Keratinocyte (primary cell): ENCODE measurements around the gene FOXP3. TPM values are rescaled to one million over a fixed set of nuclear protein-coding genes. Genes with fewer than 3 reads are reported as not detected.

Experiments
- DNase-seq: peaks from one replicate; pipeline ENCODE4 v3.0.0-alpha.2; 2011; ENCODE audit warnings: low read depth, missing footprints, low spot score
- FAIRE-seq: peaks from 2 replicates; lab custom pipeline; 2011; peaks lifted over from hg19 to GRCh38; lab: Jason Lieb, UNC
- H2AFZ ChIP-seq: 2 replicates; pipeline ENCODE4 v1.6.0; 2012; ENCODE audit warnings: low read length, control low read depth, inconsistent platforms; ENCODE audit not compliant: control insufficient read depth
- H3K27ac ChIP-seq: 2 replicates; pipeline ENCODE4 v1.5.1; 2011; ENCODE audit warnings: low read length; ENCODE audit not compliant: control insufficient read depth, insufficient read depth
- H3K27me3 ChIP-seq: 3 replicates; pipeline ENCODE4 v1.6.0; 2011; ENCODE audit warnings: low read length; ENCODE audit not compliant: control insufficient read depth, insufficient read depth; ENCODE audit errors: extremely low read depth
- H3K36me3 ChIP-seq, 2 experiments: 2 replicates in 1 of 2; 3 replicates in 1 of 2; pipeline ENCODE4 v1.5.1; 2011; ENCODE audit warnings: low read length in 2 of 2, mild to moderate bottlenecking in 1 of 2; ENCODE audit not compliant: control insufficient read depth in 2 of 2, insufficient read depth in 2 of 2; ENCODE audit errors: extremely low read depth in 1 of 2
- H3K4me1 ChIP-seq: 3 replicates; pipeline ENCODE4 v1.5.1; 2011; ENCODE audit warnings: low read length; ENCODE audit not compliant: control insufficient read depth, insufficient read depth; ENCODE audit errors: extremely low read depth
- H3K4me2 ChIP-seq: 3 replicates; pipeline ENCODE4 v1.6.0; 2011; ENCODE audit warnings: low read depth, low read length; ENCODE audit not compliant: control insufficient read depth, insufficient read depth; ENCODE audit errors: extremely low read depth
- H3K4me3 ChIP-seq, 3 experiments: fragments of 200-600 bp in 1 of 3; sonication (generic) in 1 of 3; 2 replicates in 2 of 3; 3 replicates in 1 of 3; pipeline ENCODE4 v1.5.1; 2011 to 2016; ENCODE audit warnings: low read length in 3 of 3, mild to moderate bottlenecking in 3 of 3, control low read depth in 2 of 3, inconsistent platforms in 1 of 3, low read depth in 1 of 3, mixed read lengths in 1 of 3, mixed run types in 1 of 3, moderate library complexity in 1 of 3; ENCODE audit not compliant: control insufficient read depth in 2 of 3, insufficient read depth in 2 of 3; ENCODE audit errors: extremely low read depth in 1 of 3
- H3K79me2 ChIP-seq: 2 replicates; pipeline ENCODE4 v1.6.0; 2012; ENCODE audit warnings: low read length; ENCODE audit not compliant: control insufficient read depth, insufficient read depth
- H3K9ac ChIP-seq: 3 replicates; pipeline ENCODE4 v1.6.0; 2011; ENCODE audit warnings: low read length; ENCODE audit not compliant: control insufficient read depth, insufficient read depth; ENCODE audit errors: extremely low read depth
- H3K9me1 ChIP-seq: 3 replicates; pipeline ENCODE4 v1.6.0; 2011; ENCODE audit warnings: low read length; ENCODE audit not compliant: control insufficient read depth, insufficient read depth; ENCODE audit errors: extremely low read depth
- H3K9me3 ChIP-seq: 2 replicates; pipeline ENCODE4 v1.5.1; 2012; ENCODE audit warnings: low read depth, low read length; ENCODE audit not compliant: control insufficient read depth
- H4K20me1 ChIP-seq: 3 replicates; pipeline ENCODE4 v1.6.0; 2011; ENCODE audit warnings: low read length; ENCODE audit not compliant: control insufficient read depth, insufficient read depth; ENCODE audit errors: extremely low read depth
- EZH2 ChIP-seq: IDR thresholded peaks from one replicate; pipeline ENCODE4 v1.6.1; 2012; ENCODE audit warnings: inconsistent platforms, mild to moderate bottlenecking, low read length, moderate library complexity
- dilution Hi-C: fragments of 300-500 bp; cut with MboI; formaldehyde crosslinking; loops from one replicate; pipeline ENCODE4 v1.7.0; 2020; ENCODE audit warnings: low sequenced_read_pairs; ENCODE audit not compliant: extremely low pct_ligation_motif_present
- polyA plus RNA-seq, 5 experiments: library from polyadenylated mRNA; depleted of rRNA in 3 of 5; stranded (reverse) in 3 of 5; stranded (forward) in 1 of 5; unstranded in 1 of 5; fragments of >200 nt; gene quantifications; 1 replicate in 1 of 5; 2 replicates in 3 of 5; 3 replicates in 1 of 5; pipeline versions ENCODE4 v1.2.1 to v1.2.3, GENCODE V29; 2011 to 2012; ENCODE audit warnings: missing spikeins in 2 of 5, low read depth in 1 of 5, low replicate concordance in 1 of 5
- TF ChIP-seq, protein P1 (sequence below), 3 experiments: IDR thresholded peaks in 1 of 3; conservative IDR thresholded peaks in 1 of 3; optimal IDR thresholded peaks in 1 of 3; 2 replicates in 2 of 3; 3 replicates in 1 of 3; pipeline versions ENCODE3 to v1.5.1; 2011; ENCODE audit warnings: low read length in 3 of 3, mild to moderate bottlenecking in 3 of 3, moderate library complexity in 2 of 3, control low read depth in 1 of 3, inconsistent platforms in 1 of 3; ENCODE audit not compliant: insufficient read depth in 2 of 3; ENCODE audit errors: extremely low read depth in 1 of 3

FOXP3 gene
- polyA plus RNA-seq, 1 donor (not counting 4 experiments of a cell fraction or from before 2014, with no cell fraction given) = 0.05 TPM

DNA sequence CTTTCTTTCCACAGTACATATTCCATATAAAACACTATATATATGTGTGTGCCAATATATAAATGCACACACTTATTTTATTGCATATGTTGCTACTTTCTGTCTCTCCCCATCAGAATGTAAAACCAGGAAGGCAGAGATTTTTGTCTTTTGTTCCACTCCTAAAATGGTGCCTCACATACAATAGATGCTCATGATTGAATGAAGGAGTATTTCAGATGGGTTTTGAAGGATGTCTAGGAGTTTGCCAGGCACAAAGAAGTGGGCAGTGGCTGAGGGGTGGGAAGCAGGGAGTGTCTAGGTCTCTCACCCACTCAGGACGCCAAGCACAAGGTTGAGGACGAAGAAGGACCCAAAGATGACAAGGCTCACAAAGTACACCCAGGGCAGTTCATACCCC lies 36.8 kb downstream of the FOXP3 start:
- no peaks in the 10 kb centered on the region for H3K27me3 ChIP-seq
- no peak for TF ChIP-seq EZH2
- TF ChIP-seq, protein P1, sequence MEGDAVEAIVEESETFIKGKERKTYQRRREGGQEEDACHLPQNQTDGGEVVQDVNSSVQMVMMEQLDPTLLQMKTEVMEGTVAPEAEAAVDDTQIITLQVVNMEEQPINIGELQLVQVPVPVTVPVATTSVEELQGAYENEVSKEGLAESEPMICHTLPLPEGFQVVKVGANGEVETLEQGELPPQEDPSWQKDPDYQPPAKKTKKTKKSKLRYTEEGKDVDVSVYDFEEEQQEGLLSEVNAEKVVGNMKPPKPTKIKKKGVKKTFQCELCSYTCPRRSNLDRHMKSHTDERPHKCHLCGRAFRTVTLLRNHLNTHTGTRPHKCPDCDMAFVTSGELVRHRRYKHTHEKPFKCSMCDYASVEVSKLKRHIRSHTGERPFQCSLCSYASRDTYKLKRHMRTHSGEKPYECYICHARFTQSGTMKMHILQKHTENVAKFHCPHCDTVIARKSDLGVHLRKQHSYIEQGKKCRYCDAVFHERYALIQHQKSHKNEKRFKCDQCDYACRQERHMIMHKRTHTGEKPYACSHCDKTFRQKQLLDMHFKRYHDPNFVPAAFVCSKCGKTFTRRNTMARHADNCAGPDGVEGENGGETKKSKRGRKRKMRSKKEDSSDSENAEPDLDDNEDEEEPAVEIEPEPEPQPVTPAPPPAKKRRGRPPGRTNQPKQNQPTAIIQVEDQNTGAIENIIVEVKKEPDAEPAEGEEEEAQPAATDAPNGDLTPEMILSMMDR (optimal IDR thresholded peaks at IDR 0.05 in 1 of 3, IDR thresholded peaks at IDR 0.05 in 1 of 3, conservative IDR thresholded peaks at IDR 0.05 in 1 of 3; ENCODE audit: extremely low read depth in 1 of 3, insufficient read depth in 2 of 3, low read length in 3 of 3) = no peak
- H3K4me1 ChIP-seq = no peaks in the 10 kb centered on the region

GRCh38 chrX:49226946-49227345 lies 37.6 kb downstream of the FOXP3 start:
- no peak for FAIRE-seq

More for the DNA sequence above, 36.8 kb downstream of the FOXP3 start:
- dilution Hi-C loops = no loop called here
- H3K4me2 ChIP-seq = no peak overlapping the region
- H3K9ac ChIP-seq = no peak overlapping the region
- H3K9me3 ChIP-seq = no peaks in the 10 kb centered on the region
- H3K36me3 ChIP-seq = no peaks in the 10 kb centered on the region
- no peaks in the 10 kb centered on the region for H3K9me1 ChIP-seq
- no peak overlapping the region for H3K27ac ChIP-seq
- FAIRE-seq = no peak
- H3K79me2 ChIP-seq = no peaks in the 10 kb centered on the region
- no peak for DNase-seq
- no peak overlapping the region for H2AFZ ChIP-seq
- H3K4me3 ChIP-seq = no peak overlapping the region
- H4K20me1 ChIP-seq = no peaks in the 10 kb centered on the region

More at GRCh38 chrX:49226946-49227345, 37.6 kb downstream of the FOXP3 start:
- H3K9me1 ChIP-seq = no peaks in the 10 kb centered on the region
- no peaks in the 10 kb centered on the region for H3K4me1 ChIP-seq
- TF ChIP-seq EZH2 = no peak
- TF ChIP-seq, protein P1 (optimal IDR thresholded peaks at IDR 0.05 in 1 of 3, IDR thresholded peaks at IDR 0.05 in 1 of 3, conservative IDR thresholded peaks at IDR 0.05 in 1 of 3; ENCODE audit: extremely low read depth in 1 of 3, insufficient read depth in 2 of 3, low read length in 3 of 3) = no peak
- H3K4me2 ChIP-seq = no peak overlapping the region
- no peak overlapping the region for H2AFZ ChIP-seq
- H4K20me1 ChIP-seq = no peaks in the 10 kb centered on the region
- no peak overlapping the region for H3K27ac ChIP-seq
- dilution Hi-C loops = no loop called here
- H3K9me3 ChIP-seq = no peaks in the 10 kb centered on the region
- no peak for DNase-seq
- H3K9ac ChIP-seq = no peak overlapping the region
- H3K4me3 ChIP-seq = no peak overlapping the region
- no peaks in the 10 kb centered on the region for H3K79me2 ChIP-seq
- no peaks in the 10 kb centered on the region for H3K36me3 ChIP-seq
- no peaks in the 10 kb centered on the region for H3K27me3 ChIP-seq
